T follicular helper cell (primary cell): ENCODE data around the gene KIF6.
"Not testable (repeated sequence)": the region's sequence is repeated elsewhere in the genome, so short reads cannot be mapped to it uniquely, and the experiment has no call there.

Experiments
- DNase-seq: peaks from one replicate; pipeline ENCODE4 v3.0.0-alpha.2; 2020; ENCODE audit warnings: low read depth

Gene KIF6

DNA sequence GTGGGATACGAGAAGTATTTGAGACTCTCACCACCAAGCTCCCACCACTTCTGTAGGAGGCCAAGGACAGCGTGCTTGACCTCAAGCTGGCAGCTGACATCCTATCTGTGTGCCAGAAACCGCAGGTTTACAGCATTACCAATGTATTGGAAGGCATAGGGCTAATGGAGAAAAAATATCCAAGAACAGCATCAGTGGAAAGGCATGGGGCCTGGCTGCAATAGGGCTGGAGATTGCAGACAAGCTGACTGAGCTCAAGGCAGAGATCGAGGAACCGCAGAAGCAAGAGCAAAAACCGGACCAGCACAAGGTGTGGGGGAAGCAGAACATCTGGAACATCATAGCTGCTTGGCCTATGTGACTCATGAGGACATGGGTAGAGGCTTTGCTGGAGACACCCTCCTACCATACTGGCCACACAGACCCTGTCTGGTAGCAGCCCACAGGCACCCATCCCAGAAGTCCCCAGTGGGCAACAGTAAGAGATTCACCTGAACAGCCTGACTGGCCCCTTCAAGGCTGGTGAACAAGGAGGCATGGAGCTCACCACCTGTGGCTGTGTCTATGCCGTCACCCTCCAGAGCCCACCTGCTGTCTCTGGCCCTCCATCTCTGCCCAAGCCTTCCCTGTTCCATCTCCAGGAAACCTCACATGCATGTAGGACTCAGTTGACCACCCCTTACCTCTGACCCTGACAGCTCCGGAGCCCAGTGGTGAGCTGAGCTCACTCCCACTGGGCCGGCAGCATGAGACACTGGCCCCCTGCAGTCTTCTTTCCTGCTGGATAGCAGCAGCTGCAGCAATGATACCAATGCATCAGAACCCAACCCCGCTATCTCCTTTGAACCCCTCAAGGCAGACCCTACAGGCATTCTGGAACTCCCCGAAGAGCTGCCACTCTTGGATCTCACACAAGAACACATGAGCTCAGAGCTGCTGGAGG, 171.1 kb downstream of the KIF6 start:
- DNase-seq = no peak

DNA sequence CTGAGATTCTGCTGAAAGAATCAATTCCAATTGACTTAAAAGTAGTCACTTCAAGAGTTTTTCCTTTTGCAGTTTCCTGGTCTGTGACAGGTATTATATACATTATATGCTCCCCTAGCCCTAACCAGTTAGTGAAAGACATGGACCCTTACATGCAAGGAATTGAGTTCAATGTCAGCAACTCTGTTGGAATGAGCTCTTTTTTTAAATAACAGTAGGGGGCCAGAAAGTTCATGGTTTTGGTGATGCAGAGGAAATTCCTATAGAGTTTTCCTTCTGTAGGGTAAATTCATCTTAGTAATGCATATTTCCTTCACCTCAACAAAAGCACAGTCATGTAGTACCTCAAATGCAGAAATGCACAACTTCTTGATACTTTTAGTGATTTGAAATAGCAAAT, 172.2 kb downstream of the KIF6 start:
- DNase-seq = no peak

DNA sequence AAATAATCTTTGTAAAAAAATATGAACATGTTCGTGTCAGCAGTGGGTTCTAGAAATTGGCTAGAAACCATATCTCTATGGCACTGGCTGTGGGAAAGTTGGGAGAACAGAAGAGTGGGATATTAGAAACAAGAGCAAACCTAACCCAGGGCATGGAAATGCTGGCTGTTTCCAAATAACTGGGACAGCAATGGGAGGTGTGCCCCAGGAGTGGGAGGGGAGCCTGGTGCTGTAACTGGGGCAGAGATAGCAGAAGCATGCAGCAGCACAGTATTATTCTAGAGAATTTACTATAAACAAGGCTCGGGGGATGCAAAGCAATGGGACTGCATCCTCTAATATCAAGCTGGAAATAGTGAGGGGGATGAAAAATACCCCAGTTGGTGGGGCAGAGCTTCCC, 175.0 kb downstream of the KIF6 start:
- no peak for DNase-seq

DNA sequence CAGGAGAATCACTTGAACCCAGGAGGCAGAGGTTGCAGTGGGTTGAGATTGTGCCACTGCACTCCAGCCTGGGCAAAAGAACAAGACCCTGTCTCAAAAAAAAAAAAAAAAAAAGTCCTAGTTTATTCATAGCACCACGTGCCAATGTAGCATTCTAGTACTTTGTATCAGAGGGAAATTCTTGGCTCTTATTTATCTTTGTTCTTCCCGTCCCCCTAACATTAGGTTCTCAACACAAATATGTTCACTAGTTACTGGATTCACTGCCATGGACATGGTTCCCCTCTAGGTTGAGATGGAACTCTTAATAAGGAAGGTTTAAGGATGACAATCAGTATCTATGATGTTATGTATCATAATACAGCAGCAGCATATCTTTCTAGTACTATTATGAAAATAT, 178.5 kb downstream of the KIF6 start:
- no peak for DNase-seq

DNA sequence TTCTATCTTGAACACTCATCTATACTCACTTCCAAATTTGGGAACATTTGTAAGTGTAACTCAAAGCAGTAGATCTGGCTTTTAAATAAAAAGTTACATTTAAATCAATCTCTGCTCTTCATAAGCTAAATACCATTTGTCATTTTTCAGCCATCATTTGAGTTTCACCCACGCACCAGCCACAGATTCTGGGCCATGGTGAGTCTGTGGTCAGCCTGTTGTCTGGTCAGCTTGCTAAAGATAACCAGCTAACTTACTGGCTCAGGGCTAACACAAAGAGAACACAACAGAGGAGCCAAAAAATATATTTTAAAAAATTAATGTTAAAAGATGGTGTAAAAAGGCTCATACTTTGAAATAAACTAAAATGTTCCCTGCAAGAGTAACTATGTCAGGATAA, 181.3 kb downstream of the KIF6 start:
- no peak for DNase-seq

DNA sequence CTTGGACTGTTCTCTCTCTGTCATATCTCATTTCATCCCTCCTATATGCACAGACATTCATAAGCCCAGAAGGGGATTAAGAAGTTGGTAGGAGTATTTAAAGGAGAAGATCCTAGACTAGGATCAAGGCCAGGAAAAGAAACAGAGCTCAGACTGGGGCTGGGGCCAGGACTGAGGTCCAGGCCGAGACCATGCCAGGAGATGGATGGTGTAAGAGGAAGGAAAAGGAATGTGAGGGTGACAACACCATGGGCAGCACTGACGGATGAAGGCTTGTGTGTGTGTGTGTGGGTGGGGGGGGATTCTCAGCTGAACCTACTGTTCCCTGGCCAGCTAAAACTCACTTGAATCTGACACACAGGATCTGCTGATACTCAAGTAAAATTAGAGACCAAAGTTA, 182.1 kb downstream of the KIF6 start:
- DNase-seq = no peak

DNA sequence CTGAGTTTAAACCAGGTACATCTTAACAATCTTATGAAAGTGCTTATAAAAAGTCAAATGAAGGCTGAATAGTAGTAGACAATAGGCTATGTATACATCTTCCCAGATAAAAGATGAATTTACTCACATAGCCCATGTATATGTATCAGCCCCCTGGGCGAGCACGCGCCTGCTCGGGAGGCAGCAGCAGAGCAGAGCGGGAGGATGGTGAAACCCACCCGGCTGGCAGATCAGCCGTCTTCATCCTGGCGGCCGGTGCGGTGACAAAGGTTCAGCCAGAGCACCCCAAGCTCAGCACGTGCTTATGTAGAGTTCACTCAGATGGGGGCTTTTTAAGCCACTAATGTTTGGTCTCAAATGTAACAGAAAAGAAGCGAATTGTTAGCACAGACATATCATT, 184.8 kb downstream of the KIF6 start:
- no peak for DNase-seq

DNA sequence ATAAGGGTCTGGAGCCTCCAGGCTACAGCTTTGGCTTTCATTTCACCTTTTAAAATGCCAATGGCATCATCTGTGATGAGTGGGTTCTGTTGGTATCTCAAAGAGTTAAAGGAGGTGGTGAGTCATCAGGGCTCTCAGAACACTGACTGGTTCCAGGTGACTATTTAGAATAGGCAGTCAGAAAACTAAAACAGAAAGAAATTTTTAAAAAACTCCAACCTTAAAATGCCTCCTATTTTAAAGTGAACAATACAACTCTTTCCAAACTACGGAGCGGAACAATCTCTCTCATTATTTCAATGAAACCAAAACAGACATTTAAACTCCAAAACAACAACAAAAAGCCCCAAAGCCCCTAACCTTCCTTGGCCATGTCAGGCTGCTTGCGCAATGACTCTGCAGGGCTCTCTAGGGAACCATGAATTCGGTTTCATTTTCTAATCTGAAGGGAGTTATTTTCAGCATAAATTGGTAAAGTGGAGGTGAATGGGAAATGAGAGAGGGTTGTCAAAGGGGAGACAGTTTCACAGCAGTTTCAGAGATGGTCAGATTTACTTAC, 194.9 kb downstream of the KIF6 start:
- DNase-seq = no peak

DNA sequence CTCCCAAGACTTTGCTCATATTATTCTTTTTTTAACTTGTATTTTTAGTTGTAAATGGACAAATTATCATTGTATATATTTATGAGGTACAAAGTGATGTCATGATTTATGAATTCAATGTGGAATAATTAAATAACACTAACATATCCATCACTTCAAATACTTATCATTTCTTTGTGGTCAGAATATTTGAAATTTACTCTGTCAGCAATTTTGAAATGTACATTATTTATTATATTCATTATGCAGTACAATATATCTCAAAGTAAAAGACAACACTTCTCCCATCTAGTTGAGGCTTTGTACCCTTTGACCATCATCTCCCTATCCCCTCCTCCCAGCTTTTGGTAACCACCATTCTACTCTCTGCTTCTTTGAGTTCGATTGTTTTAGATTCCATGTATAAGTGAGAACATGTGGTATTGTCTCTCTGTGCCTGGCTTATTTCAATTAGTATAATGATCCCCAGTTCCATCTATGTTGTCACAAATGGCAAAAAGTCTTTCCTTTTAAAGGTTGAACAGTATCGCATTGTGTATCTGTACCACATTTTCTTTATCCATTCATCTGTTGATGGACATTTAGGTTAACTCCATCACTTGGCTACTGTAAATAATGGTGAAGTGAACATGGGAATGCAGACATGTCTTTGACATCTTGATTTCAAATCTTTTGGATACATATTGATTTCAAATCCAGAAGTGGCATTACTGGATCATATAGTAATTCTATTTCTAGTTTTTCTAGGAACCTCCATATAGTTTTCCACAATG, 197.2 kb downstream of the KIF6 start:
- no peak for DNase-seq

DNA sequence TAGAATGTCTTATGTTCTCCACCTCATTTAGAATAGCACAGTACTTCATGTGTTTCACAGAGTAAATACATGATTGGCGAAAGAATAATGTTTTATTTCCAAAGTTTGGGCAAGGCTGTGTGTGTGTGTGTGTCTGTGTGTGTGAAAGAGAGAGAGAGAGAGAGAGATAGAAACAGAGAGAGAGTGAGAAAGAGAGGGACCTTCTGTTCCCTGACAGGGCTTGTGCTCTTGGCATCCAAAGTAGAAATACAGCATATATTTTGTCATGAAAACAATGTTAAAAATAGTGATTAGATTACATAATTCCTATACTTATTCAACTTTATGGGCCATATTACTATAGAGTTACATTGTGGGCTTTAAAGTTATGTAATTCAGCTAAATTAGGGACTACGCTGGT, 201.2 kb downstream of the KIF6 start:
- DNase-seq = no peak

DNA sequence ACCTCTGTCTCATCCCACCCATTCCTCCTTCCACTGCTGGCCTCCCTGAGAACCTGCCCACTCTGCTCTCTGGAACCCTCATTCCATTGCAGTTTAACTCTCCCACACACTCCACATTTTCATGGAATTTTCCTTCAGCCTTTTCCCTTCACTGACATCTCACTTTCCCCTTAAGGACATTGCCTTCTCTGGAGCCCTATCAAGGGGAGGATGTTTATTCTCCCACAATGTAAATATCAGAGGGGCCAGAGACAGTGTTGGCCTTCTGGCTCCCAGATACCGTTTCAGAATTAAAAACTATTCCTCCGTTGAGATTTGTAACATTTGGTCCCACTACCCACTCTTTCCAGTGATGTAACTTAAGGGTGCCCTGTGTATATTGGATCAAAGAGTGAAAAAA, 203.2 kb downstream of the KIF6 start:
- DNase-seq = no peak

DNA sequence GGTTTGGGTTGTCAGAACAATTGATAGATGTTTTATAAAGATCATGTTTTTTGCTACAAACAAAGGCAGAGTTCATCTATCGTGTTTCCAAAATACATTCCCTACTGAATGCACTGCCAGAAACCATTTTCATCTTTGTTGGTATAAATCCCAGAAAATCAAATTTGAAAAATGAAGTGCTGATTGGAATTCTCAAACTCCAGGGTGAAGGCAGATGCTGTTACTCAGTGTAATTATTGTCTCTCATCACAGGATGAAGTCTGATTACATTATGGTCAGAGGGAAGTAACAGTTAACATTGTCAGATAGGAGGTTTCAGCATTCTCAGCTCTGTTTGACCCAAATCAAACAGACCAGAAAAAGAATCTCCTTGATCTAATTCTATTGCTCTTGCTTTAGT, 204.3 kb downstream of the KIF6 start:
- no peak for DNase-seq

DNA sequence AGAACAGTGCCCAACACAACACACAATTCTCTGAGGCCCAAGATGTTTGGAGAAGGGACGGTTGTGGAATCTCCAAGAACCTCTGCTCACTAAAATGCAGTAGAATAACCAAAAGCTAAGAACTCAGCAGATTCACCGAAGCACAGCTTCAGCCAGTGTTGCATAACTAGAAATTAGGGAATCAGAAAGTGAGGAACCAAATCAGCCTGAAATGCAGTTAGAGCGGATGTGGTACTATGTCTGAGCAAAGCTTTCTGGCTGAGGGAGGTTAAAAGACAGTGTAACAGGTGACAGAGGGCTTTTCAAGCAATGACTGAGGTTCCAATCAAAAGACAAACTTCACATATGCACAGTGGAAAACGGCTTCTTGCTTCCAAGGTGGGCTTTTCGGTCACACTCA, 204.8 kb downstream of the KIF6 start:
- no peak for DNase-seq

DNA sequence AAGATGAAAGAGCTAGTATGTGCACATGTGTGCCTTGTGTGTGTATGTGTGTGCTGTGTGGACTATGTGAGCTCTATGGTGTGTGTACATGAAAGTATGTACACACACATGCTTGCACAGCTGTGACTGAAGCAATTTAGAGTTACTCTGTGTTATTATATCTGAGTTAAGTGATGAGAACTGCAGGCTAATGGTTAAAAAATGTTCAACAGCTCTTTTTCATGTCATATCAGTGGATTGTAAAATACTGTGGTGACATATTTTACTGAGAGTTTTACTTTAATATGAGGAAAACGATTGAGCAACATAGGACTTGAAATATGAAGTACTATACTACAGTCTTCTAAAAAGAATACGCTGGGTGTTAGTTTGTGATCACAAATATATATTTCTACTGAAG, 207.0 kb downstream of the KIF6 start:
- DNase-seq = no peak

DNA sequence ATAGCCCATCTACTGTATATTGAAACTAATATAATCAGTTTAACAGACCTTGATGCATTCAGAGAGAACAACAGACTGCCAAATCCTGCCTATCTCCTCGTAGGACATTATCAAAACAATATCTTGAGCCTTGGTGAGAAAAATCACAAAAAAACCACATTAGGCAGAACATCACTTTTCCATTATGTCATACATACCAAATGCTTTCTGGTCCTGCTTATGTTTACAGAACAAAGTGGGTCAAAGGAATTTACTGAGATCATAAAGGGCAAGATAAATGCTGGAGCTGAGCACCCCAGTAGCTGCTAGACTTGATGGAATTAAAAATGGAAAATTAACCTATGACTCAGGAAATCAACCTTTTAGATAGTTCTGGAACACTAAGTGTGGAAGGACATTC, 207.5 kb downstream of the KIF6 start:
- DNase-seq = no peak

DNA sequence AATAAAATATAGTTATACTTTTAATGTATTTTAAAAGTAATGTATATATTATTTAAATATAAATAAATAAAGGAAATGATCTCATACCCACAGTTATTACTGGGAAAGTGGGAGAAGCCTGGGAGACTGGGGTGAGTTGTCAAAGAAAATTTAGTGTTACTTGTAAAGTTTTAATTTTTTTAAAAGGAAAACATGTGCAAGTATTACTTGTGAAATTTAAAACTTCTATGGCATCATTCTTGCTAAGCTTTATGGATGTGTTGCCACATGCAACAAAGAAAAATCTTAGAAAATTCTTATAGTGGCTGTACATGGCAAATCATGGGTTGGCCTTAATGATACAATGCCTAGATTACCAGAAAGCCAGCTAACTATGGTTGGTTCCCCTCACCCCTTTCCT, 208.7 kb downstream of the KIF6 start:
- DNase-seq = no peak

DNA sequence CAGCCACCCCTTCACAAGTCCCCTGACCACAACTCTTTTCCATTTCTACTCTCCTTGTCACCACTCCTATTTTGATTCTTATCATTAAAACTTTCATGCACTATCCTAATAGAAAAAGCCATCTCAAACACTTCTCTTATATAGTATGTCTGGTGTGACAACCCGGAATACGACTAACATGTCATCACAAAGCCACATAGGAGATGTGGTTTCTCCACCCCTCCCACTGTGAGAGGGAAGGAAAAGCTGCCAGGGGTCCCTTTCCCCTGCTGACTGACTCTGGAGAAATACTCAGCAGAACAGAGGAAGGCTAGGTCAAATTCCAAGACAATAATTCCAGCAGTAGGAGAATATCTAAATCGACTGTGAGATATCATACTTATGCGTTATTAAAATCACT, 209.7 kb downstream of the KIF6 start:
- DNase-seq = no peak

DNA sequence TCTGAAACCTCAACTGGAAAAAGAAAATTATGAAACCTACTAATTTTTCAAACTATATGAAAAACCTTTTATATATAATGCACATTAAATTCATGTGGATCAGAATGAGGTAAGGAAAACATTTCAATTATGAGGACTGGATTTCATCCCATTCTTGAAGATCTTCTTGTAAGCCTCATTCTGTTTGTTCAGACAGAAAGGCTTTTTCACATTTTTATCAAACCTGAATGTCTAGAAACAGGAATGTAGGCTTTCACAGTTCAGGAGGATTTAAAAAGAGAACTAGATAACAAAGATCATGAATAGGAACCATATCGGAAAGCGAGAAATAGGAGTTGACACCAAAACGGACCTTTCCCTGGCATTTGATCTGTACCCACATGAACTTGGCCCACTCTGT, 210.2 kb downstream of the KIF6 start:
- DNase-seq = no peak

DNA sequence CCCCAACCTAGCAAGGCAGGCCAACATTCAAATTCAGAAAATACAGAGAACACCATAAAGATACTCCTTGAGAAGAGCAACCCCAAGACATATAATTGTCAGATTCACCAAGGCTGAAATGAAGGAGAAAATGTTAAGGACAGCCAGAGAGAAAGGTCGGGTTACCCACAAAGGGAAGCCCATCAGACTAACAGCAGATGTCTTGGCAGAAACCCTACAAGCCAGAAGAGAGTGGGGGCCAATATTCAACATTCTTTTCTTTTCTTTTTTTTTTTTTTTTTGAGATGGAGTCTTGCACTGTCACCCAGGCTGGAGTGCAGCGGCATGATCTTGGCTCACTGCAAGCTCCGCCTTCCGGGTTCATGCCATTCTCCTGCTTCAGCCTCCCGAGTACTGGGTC, 215.4 kb downstream of the KIF6 start:
- not testable (repeated sequence) for DNase-seq

DNA sequence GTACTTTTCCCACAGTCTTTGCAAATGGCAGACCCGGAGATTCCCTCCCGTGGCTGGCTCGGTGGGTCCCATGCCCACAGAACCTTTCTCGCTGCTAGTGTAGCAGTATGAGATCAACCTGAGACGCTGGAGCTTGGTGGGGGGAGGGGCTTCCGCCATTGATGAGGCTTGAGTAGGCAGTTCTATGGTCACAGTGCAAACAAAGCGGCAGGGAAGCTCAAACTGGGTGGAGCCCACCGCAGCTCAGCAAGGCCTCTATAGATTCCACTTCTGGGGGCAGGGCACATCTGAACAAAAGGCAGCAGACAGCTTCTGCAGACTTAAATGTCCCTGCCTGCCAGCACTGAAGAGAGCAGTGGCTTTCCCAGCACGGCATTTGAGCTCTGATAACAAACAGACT, 216.7 kb downstream of the KIF6 start:
- DNase-seq = no peak

DNA sequence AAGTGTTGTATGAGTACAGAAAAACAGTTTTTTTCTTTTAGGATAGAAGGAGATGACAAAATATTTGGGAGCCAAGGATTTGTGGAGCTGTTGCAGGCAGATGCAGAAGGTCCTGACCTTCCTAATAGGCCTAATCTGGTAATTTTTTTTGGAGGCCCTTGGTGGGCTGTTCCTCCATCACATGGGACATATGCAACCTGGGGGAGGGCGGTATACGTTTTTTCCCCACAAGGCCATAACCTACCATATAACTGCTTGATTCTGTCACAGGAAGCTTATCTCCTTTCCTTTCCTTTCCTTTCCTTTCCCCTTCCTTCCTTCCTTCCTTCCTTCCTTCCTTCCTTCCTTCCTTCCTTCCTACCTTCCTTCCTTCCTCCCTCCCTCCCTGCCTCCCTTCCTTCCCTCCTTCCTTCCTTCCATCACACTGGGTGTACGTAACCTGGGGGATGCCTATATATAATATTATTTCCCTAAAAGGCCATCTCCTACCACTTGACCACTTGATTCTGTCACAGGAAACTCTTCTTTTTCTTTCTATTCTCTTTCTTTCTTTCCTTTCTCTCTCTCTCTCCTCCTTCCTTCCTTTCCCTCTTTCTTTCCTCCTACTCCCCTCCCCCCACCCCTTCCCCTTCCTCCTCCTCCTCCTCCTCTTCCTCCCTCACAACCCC, 217.7 kb downstream of the KIF6 start:
- no peak for DNase-seq

DNA sequence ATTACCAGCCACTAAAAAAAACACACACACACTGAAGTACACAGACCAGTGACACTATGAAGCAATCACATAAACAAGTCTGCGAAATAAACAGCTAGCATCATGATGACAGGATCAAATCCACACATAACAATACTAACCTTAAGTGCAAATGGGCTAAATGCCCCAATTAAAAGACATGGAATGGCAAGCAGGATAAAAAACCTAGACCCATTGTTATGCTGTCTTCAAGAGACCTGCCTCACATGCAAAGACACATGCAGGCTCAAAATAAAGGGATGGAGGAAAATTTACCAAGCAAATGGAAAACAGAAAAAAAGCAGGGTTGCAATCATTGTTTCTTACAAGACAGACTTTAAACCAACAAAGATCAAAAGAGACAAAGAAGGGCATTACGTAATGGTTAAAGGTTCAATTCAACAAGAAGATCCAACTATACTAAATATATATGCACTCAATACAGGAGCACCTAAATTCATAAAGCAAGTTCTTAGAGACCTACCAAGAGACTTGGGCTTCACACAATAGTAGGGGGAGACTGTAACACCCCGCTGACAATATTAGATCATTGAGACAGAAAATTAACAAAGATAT, 222.7 kb downstream of the KIF6 start:
- not testable (repeated sequence) for DNase-seq
